HG02943 (cell line): ENCODE results near the gene GSG1L2.
"Not testable (repeated sequence)": the region's sequence is repeated elsewhere in the genome, so short reads cannot be mapped to it uniquely, and the experiment has no call there.

ENCODE experiments used
- ATAC-seq: cut with Tn5 transposase; IDR thresholded peaks from one replicate; pipeline ENCODE4 v1.9.1; 2021; ENCODE audit warnings: mild to moderate bottlenecking, low read depth, moderate library complexity; ENCODE audit not compliant: unreplicated experiment

Gene GSG1L2

DNA sequence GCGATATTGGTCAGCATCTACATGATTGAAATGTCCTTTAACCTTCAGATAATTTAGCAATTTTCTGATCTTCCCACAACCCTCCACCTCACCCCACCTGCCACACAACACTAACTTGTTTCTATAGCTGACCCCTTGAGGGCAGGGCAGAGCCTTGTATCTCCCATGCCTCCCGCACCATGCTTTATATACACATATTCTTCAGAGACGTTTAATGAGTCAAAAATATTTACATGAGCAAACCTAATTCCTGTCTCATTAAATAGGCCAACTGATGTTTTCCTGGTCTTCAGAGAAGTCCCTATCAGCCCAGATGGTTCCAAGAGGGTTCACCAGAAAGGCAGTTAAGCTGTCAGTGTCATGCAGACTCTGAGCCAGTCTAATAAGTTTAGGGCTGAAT, 23.9 kb downstream of the GSG1L2 start:
- ATAC-seq: no peak

DNA sequence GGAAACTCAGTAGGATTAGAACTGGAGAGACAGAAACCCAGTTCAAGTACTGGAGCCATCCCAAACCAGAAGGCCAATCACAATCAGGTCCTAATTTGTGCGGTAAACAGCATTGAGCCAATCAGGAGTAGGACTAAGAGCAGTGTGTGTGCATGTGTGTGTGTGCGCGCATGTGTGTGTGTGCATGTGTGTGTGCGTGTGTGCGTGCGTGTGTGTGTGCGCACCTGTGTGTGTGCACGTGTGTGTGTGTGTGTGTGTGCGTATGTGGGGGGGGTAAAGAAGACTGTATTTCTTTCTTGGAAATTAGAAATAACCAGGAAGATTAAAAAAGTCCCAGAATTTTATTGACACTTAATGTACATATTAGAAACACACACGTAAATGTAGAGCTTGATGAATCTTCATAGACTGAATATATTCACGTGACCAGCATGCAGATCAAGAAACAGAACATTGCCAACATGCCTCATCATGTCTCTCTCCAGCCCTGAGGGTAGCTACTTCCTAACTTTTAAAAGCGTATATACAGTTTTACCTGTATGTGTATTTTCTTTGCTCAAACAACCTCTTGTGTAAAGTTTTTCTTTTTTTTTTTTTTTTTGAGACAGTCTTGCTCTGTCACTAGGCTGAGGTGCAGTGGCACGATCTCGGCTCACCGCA, 29.6 kb downstream of the GSG1L2 start:
- ATAC-seq: no peak

DNA sequence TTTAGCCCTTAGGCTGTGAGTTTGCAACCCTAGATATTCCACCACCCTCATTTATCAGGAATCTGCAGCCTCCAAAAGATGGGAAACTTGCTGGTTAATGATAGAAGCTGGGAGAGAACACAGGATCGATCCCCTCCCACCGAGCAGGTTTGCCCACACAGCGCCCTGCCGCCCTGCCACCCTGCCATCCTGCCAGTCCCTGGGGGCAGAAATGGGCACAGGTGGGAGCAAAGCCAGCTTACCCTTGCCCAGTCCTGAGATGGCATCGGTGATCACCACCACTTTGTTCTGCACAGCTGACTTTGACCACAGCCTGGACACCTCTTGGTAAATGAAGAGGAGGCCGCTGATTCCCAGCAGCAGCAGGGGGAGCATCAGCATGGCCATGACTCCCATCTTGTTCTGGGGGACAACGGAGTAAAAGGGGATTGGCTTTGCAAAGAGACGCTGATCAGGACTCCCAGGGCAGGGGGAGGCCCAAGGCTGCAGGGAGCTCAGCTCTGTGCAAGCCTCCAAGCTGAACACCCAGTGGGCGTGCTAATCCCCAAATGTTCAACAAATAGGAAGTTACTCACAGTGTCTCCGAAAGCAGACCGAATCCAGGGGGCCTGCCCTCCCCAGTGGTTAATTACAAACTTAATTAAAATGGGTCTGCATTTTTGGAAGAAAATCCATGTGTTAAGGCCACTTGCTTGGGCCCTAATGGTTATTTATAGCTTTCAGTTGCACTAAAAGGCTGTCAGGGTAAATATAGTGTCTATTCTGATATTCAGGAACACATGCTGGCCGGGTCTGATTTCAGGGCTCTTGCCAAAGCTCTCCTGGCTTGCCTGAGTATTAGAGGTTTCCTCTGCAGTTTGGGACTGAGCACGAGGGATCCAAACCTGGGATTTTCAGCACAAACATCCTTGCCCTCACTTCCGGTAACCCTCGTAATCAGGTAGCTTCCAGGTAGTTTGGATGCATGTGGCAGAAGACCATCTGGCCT, 30.7 kb downstream of the GSG1L2 start, which contains the start of gene DHRS7C:
DHRS7C (minus strand) TSS at position 704 of the 988 bp plus-strand sequence; CDS start at position 396, 308 bp downstream.
- no peak for ATAC-seq

DNA sequence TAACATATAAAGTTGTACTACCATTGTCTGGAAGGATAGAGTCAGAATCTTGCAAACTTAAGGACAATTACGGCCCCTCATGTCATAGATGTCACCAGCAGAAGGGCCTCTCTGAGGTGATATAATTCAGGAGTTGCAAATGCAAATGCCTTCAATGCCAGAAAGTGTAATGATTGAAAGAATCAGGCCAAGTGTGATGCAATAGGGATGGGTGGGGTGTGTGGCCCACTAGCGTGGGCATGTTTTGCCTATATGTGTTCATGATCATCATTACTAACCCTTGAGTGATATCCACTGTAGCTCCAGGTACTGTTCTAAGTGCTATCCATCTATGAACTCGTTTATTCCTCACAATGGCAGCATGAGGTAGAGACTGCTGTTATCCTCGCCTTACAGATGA, 31.6 kb downstream of the GSG1L2 start:
- ATAC-seq: no peak

DNA sequence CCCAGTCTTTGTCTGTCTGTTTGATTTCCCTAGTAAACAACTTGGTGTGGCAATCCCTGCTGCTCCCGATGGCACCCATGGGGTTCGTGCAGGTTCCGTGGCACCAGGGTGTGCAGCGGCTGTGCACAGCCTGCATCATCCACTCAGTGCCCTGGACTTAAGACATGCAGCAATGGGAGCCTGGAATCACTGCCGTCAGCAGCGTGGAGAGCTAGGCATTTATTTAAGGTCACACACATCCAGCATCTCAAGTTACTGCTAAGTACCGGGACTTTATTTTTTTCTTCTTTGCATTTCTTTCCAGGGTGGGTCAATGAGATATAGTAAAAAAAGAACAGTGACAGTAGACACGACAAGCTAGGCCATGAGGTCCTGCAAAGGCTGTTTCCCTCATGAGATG, 33.3 kb downstream of the GSG1L2 start:
- ATAC-seq: no peak

DNA sequence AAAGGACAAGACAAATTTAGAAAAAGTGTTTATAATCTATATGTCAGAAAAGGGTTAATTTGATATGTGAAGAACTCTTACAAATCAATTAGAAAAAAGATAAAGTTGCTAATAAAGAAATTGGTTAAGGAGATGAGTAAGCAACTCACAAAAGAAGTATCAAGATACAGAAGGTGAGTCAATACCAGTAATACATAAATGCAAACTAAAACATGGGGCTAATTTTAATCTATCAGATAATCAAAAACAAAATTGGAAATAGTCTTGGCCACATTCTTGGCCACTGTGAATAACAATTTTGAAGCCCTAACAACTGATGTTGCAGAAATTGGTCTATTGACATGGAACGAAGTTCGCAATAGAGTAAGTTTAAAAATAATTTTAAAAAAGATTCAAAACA, 37.3 kb downstream of the GSG1L2 start:
- ATAC-seq: no peak

DNA sequence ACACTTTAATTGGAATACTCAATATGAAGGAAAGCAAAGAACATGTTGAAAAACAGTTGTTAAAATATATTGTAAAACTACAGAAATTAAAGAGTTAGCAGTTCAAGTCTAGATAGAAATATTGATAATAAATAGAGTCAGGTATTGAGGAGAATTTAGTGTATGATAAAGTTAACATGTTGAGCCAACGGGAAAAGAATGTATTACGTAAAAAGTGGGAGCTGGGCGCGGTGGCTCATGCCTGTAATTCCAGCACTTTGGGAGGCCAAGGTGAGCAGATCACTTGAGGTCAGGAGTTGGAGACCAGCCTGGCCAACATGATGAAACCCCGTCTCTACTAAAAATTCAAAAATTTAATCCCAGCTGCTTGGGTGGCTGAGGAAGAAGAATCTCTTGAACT, 38.4 kb downstream of the GSG1L2 start:
- ATAC-seq: not testable (repeated sequence)

DNA sequence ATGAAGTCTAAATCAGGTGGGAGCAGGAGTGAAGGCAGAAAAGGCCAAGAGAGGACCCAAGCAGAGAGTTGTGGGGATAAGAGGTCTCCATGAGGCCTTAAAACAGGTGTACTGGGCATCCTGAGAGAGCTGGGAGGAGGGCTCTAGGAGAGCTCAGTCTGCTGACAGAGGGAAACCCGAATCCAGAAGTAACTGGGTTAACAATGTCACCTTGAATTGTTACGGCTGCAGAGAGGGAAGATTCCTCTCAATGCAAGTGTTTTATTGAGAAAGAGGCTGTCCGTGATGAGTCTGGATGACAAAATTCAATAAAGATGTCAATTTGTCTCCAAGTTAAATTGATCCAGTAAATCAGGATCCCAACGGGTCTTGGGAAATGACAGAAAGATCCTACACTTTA, 38.8 kb downstream of the GSG1L2 start:
- ATAC-seq: no peak

DNA sequence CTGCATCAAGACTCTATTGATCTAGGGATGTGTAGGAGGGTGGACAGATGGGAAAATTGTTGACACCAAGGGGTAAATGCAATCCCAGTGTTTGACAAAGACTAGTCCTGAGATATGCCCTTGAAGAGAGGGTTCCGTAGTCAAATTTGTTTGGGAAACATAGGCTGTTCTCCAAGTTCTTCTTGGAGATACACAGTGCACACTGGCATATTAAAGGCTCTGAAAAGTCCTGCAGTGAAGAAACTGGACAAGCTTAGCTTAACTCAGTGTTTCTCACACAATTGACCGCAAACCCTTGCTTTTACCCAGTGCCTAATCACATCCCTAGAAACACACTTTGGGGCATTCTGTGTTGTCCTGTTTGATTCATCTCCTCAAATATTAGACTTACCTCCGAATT, 41.3 kb downstream of the GSG1L2 start:
- ATAC-seq: no peak

DNA sequence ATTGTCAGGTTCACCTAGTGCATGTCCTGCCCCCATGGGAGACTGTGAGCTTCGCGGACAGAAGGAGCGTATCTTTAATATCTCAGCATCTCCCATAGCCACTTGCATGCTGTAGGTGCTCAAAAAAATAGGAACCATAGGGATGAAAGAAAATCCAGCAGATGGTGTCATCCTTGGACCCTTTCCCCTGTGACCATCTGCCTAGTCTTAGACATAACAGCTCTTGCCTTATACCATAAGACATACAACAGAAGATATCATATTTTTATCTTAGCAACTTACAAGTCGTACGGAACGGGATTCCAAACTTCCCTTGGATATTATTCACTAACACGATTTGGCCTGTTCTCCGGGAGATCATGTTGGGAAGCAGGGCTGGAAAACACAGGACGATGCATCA, 45.0 kb downstream of the GSG1L2 start:
- ATAC-seq: no peak

DNA sequence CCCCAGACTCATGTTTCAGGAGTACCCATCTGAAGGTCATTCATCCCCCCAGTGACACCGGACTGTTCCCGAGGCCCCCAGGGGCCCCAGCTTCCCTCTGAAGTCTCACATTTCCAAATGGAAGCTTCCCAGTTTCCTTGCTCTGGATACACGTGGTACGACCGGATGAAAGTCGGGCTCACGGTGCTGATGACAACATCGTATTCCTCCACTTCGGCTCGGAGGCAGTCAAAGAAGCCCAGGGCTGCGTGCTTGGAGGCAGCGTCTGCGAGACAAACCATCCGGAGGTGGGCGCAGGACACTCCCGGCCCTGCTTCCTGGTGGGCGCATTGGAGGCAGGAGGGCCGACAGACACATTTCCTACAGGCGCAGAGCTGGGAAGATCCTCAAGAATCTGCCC, 49.2 kb downstream of the GSG1L2 start:
- ATAC-seq: no peak

DNA sequence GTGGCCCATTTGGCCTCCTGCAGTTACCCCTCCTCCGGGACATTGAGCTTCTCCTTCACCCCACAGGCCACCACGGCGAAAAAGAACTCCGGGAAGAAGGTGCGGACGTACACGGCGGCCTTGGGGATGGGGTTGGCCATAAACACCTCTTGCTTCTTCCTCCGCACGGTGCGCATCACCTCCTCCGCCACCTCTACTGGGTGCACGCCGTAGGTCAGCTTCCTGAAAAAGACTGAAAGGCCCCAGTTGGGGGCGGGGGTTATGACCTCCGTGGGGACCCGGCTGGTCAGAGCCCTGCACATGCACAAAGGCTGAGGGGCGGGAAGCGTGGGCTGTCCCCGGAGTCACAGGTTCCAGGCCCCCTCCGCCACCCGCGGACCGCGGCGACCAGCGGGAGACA, 50.4 kb downstream of the GSG1L2 start:
- no peak for ATAC-seq

DNA sequence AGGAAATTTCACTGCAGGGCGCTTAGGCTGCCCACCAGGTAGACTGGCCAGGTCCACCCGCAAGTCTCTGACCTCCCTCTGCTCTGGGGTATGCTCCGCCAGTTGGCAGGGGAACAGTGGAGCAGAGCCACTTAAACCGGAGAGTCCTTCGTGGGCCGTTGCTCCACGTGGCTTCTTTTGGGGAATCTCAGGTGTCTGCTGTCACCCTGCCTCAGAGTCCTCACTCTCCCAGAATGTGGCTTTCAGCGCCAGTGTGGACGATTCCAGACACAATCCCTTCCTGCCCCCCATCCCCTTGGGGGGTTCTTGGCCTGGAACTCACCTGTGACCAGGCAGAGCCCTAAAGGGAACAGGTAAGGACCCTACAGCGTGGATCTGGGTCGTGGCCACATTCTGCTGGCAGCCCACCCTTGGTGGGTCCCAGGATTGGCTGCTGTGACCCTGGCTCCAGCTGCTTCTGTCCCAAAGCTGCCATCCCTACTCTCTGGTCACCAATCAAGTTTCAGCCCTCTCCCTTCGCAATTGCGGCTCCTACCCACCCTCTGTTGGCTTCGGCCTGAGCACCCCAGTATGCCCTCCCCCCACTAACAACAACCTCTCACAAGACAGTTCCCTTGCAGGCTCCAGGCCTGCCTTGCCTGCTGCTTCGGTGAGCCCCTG, 52.7 kb downstream of the GSG1L2 start:
- no peak for ATAC-seq

DNA sequence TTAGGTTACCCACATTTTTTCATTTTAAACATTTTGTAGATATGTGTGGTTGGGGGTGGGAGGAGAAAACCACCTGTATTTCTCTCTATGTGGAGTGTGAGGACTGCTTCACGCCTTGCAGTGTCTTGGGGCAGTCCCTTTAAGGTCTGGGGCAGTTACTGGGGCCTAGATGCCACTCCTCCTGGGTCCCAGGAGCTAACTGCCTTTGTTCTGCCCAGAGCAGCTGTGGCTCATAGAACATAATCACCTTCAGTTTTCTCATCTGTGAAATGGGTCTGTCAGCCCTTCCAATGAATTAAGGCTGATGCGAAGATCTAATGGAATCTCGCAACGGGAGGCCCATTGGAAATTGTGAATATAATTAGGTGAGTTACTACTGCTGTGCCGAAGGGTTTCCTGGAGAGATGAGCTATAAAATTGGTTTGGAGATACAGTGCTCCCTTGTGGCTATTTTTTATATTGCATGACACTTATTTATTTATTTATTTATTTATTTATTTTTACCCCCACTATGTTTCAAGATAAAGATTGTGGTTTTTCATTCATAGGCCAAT, 53.4 kb downstream of the GSG1L2 start:
- ATAC-seq: no peak

DNA sequence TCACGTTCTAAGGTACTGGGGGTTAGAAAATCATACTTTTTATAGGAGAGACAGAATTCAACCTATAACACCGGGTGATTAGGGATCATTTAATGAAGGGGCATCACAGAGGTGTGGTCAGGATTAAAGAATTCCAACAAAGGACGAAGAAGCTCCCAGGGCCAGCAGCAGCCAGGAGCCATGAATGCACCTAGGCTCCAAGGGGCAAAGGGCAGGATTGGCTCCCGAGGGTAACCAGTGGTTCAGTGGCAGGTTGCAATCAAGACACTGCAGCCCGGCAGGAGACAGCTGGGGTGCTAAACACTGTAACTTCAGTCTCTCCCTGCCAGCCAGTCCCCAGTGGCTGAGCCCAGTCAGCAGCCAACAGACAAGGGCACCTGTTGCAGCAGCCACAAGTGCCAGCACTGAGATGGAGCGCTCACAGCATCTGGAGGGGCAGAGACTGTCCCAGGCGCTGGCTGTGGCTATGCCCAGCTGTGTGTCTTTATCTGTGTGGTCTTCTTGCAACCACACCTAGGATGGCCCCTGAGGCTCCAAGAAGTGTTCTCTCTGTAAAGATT, 54.4 kb downstream of the GSG1L2 start:
- no peak for ATAC-seq

DNA sequence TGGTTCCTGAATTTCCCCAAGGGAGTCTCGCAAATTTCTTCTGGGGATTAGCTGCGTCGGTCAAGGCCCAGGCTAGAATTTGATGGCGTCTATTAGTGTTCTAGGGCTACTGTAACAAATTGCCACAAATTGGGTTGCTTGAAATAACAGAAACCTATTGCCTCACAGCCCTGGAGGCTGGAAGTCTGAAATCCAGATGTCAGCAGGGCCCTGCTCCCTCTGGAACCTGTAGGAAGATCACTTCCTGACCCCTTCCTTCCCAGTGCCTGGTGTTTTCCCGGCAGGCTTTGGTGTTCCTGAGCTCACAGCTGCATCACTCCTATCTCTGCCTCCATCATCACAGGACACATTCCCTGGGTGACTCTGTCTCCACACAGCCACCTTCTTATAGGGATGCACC, 54.9 kb downstream of the GSG1L2 start:
- no peak for ATAC-seq

DNA sequence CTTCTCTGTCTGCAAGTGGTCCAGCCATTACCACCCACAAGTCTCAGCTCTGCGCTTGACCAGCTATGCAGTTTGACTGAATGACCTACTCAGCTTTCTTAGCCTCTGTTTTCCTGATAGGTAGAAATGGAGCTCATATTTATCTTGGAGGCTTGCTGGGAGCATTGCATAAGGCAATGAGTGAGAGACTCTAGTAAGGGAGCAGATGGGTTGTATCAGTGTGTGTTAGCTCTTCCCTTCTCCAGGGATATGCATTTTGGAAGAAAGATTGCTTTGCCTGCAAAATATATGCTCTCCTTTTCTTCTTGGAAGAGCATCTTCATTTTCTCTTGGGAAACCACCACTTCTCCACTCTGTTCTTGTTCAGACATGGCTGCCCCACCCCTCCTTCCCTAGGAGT, 56.6 kb downstream of the GSG1L2 start:
- no peak for ATAC-seq

DNA sequence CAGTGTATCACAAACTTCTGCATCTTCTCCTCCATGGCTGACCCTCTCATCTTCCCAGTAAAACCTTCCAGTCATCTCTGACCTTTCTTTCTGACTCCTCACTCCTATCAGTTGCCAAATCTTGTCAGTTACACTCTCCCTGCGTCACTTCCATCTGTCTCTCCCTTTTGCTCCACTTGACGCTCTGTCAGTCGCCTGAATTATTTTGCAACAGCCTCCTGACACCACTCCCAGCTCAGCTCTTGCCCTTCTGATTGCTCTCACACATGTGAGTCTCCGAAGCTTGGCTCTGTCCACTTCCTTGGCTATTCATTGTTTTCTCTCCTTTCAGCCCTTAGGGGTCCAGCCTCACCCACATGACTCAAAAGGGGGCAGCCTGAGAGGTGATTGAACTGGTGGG, 58.2 kb downstream of the GSG1L2 start:
- no peak for ATAC-seq

DNA sequence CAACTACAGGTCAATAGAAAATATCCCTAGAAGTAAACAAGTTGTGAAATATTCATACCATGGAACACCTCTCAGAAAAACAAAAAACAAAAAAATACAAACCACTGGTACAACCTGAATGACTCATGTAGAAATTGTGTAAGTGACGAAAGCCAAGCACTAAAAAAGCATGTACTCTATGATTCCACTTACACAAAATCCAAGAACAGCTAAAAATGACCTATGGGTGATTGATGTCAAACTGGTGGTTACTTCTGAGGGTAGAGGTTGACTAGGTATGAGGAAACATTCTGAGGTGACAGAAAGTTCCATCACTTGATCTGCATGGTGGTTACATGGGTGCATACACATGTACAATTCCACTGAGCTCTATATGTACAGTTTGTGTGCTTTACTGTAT, 61.6 kb downstream of the GSG1L2 start:
- ATAC-seq: no peak

DNA sequence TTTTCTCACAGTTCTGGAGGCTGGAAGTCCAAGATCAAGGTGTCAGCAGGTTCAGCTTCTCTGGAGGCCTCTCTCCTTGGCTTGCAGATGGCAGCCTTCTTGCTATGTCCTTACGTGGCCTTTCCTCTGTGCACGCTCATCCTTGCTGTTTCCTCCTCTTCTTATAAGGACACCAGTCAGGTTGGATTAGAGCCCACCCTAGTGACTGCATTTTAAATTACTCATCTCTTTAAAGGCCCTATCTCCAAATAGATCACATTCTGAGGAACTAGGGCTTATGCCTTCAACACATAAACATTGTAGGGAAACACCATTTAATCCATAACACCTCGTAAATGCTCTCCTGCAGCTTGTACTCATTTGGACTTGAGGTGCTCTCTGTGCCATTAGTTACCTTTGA, 66.8 kb downstream of the GSG1L2 start:
- ATAC-seq: no peak
